Panc1 (cell line): ENCODE data around the gene EXOC3L1. TPM values are rescaled to one million over a fixed set of nuclear protein-coding genes. Genes with fewer than 3 reads are reported as not detected.
A peak's percentile ranks its signal among the peaks of the same experiment; 100 is the strongest.

ENCODE experiments used
- ATAC-seq: fragments of 200-7000 bp; cut with Tn5 transposase; 2 replicates; pipeline ENCODE4 v1.9.1; 2020; ENCODE audit warnings: mild to moderate bottlenecking, moderate library complexity
- BruUV-seq: library from RNA; stranded (reverse); fragments of 400-500 nt; replicated peaks from 2 replicates; lab custom pipeline; 2021; lab: Mats Ljungman, UMichigan
- CTCF ChIA-PET: fragments of 300-600 bp; sonication (Branson Sonifier 250); formaldehyde crosslinking; loops from one replicate; lab custom pipeline; 2022; ENCODE audit warnings: antibody characterized with exemption; lab: Charles Lee
- POLR2A ChIA-PET: fragments of 300-600 bp; sonication (Branson Sonifier 250); formaldehyde crosslinking; loops from one replicate; lab custom pipeline; 2022; ENCODE audit warnings: antibody characterized with exemption; lab: Charles Lee
- DNase-seq: peaks from one replicate; pipeline ENCODE4 v3.0.0-alpha.2; 2010; ENCODE audit warnings: low read depth, low spot score
- H3K27ac ChIP-seq: 2 replicates; pipeline ENCODE4 v1.5.1; 2011; ENCODE audit warnings: mild to moderate bottlenecking, low read length, inconsistent platforms
- H3K27me3 ChIP-seq: fragments of 200-500 bp; sonication (Bioruptor generic); 2 replicates; pipeline ENCODE4 v1.6.0; 2014; ENCODE audit warnings: low read length, inconsistent platforms; ENCODE audit not compliant: control insufficient read depth, insufficient read depth
- H3K36me3 ChIP-seq: fragments of 200-500 bp; sonication (Bioruptor generic); 2 replicates; pipeline ENCODE4 v1.5.1; 2014; ENCODE audit warnings: inconsistent platforms, mild to moderate bottlenecking, low read length, moderate library complexity; ENCODE audit not compliant: control insufficient read depth, insufficient read depth
- H3K4me1 ChIP-seq: 2 replicates; pipeline ENCODE4 v1.5.1; 2011; ENCODE audit warnings: inconsistent platforms, mild to moderate bottlenecking, low read length, moderate library complexity; ENCODE audit not compliant: control insufficient read depth, insufficient read depth
- H3K4me3 ChIP-seq, 2 experiments: 2 replicates each; pipeline ENCODE4 v1.5.1; 2011 to 2012; ENCODE audit warnings: low read depth in 2 of 2, low read length in 2 of 2, mild to moderate bottlenecking in 2 of 2, inconsistent platforms in 1 of 2, moderate library complexity in 1 of 2
- H3K9me3 ChIP-seq: fragments of 200-500 bp; sonication (Bioruptor generic); 2 replicates; pipeline ENCODE4 v1.5.1; 2014; ENCODE audit warnings: low read depth, mild to moderate bottlenecking, inconsistent platforms, low read length, moderate library complexity; ENCODE audit not compliant: control insufficient read depth, insufficient read depth
- POLR2AphosphoS5 ChIP-seq: IDR thresholded peaks from 2 replicates; pipeline ENCODE4 v1.6.1; 2012; ENCODE audit warnings: mild to moderate bottlenecking, low read depth, low read length, moderate library complexity
- SIN3A ChIP-seq: IDR thresholded peaks from 2 replicates; pipeline ENCODE4 v1.6.1; 2012; ENCODE audit warnings: low read depth, mild to moderate bottlenecking, low read length, moderate library complexity, borderline replicate concordance; ENCODE audit not compliant: insufficient read depth
- TCF7L2 ChIP-seq: IDR thresholded peaks from 2 replicates; pipeline ENCODE4 v1.6.1; 2011; ENCODE audit warnings: mild to moderate bottlenecking, low read depth, low read length, inconsistent platforms
- in situ Hi-C: cut with HindIII; loops from 2 replicates; pipeline ENCODE4 v1.10.0; 2016; ENCODE audit warnings: low sequenced_read_pairs, low pct_unique_long_range_greater_than_20kb
- intact Hi-C: fragments of 100-400 bp; cut with micrococcal nuclease; formaldehyde crosslinking; loops from one replicate; pipeline ENCODE4 v1.10.0; 2022; ENCODE audit not compliant: unreplicated experiment
- total RNA-seq: library from RNA; stranded (reverse); gene quantifications from one replicate; pipeline ENCODE4 v1.2.1, GENCODE V29; 2021; ENCODE audit not compliant: unreplicated experiment
- TF ChIP-seq, protein P1 (sequence below): fragments of 450-650 bp; IDR thresholded peaks from 2 replicates; pipeline ENCODE4 v1.5.1; 2017; ENCODE audit warnings: mild to moderate bottlenecking
- TF ChIP-seq, protein P2 (sequence below), 2 experiments: IDR thresholded peaks; 2 replicates each; pipeline ENCODE4 v1.6.1; 2011 to 2012; ENCODE audit warnings: low read depth in 2 of 2, control low read depth in 1 of 2, low read length in 1 of 2, mild to moderate bottlenecking in 1 of 2, moderate library complexity in 1 of 2; ENCODE audit not compliant: insufficient read depth in 1 of 2

EXOC3L1 gene
- total RNA-seq, 1 experiment from 2014 or later, result 0.41 TPM

DNA sequence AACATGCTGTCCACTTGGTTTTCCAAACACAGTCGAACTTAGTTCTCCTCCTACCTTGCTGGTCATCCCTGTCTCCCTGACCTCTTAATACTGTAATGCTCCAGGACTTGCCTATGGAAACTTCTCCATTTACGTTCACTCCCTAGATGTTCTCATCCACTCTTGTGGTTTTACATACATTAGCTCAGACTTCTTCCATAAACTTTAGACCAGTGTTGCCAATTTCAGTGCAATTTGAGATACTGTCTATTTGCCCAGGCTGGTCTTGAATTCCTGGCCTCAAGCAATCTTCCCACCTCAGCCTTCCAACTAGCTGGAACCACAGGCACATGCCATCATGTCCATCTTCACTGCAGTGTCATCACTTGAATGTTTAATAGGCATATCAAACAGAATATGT is 7.6 kb downstream of the EXOC3L1 start:
- CTCF ChIA-PET, result no interaction called here
- no peak for TF ChIP-seq SIN3A
- no peak for TF ChIP-seq POLR2AphosphoS5
- TF ChIP-seq, protein P1, sequence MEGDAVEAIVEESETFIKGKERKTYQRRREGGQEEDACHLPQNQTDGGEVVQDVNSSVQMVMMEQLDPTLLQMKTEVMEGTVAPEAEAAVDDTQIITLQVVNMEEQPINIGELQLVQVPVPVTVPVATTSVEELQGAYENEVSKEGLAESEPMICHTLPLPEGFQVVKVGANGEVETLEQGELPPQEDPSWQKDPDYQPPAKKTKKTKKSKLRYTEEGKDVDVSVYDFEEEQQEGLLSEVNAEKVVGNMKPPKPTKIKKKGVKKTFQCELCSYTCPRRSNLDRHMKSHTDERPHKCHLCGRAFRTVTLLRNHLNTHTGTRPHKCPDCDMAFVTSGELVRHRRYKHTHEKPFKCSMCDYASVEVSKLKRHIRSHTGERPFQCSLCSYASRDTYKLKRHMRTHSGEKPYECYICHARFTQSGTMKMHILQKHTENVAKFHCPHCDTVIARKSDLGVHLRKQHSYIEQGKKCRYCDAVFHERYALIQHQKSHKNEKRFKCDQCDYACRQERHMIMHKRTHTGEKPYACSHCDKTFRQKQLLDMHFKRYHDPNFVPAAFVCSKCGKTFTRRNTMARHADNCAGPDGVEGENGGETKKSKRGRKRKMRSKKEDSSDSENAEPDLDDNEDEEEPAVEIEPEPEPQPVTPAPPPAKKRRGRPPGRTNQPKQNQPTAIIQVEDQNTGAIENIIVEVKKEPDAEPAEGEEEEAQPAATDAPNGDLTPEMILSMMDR, result no peak
- TF ChIP-seq, protein P2, sequence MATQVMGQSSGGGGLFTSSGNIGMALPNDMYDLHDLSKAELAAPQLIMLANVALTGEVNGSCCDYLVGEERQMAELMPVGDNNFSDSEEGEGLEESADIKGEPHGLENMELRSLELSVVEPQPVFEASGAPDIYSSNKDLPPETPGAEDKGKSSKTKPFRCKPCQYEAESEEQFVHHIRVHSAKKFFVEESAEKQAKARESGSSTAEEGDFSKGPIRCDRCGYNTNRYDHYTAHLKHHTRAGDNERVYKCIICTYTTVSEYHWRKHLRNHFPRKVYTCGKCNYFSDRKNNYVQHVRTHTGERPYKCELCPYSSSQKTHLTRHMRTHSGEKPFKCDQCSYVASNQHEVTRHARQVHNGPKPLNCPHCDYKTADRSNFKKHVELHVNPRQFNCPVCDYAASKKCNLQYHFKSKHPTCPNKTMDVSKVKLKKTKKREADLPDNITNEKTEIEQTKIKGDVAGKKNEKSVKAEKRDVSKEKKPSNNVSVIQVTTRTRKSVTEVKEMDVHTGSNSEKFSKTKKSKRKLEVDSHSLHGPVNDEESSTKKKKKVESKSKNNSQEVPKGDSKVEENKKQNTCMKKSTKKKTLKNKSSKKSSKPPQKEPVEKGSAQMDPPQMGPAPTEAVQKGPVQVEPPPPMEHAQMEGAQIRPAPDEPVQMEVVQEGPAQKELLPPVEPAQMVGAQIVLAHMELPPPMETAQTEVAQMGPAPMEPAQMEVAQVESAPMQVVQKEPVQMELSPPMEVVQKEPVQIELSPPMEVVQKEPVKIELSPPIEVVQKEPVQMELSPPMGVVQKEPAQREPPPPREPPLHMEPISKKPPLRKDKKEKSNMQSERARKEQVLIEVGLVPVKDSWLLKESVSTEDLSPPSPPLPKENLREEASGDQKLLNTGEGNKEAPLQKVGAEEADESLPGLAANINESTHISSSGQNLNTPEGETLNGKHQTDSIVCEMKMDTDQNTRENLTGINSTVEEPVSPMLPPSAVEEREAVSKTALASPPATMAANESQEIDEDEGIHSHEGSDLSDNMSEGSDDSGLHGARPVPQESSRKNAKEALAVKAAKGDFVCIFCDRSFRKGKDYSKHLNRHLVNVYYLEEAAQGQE (IDR thresholded peaks at IDR 0.05; ENCODE audit: insufficient read depth in 1 of 2, low read depth in 2 of 2, low read length in 1 of 2), result no peak
- no peak for TF ChIP-seq TCF7L2
- no peaks in the 10 kb centered on the region for H3K27me3 ChIP-seq
- H3K4me1 ChIP-seq, result peaks cover 8% of the 10 kb centered on the region
- no peak for DNase-seq
- peaks cover 4% of the 10 kb centered on the region; the same call in 1 of the 2 replicates for H3K36me3 ChIP-seq
- no peak overlapping the region for H3K27ac ChIP-seq
- POLR2A ChIA-PET, result no interaction called here
- H3K9me3 ChIP-seq, result no peaks in the 10 kb centered on the region
- intact Hi-C loops (loop anchor here (10.0 kb wide), 1 partner anchor 227 kb away; no protein-coding TSS in a partner anchor), in situ Hi-C loops (no loop called here)
- peak overlapping the region in 1 of 2 experiments; percentile 65; a peak in 2 of 4 replicates for H3K4me3 ChIP-seq
- ATAC-seq, result no peak
- BruUV-seq, result no TSS peak

- no peak for DNase-seq
- peaks cover 8% of the 10 kb centered on the region for H3K4me1 ChIP-seq
- H3K9me3 ChIP-seq, result no peaks in the 10 kb centered on the region
- POLR2A ChIA-PET, result interaction anchor here (1.1 kb wide), 1 partner anchor 21 kb away, joined by 3 read pairs; no protein-coding TSS in a partner anchor
- CTCF ChIA-PET, result no interaction called here
- no peak overlapping the region for H3K27ac ChIP-seq
- no peaks in the 10 kb centered on the region for H3K27me3 ChIP-seq
- ATAC-seq, result no peak
- intact Hi-C loops (loop anchor here (10.0 kb wide), 1 partner anchor 227 kb away; no protein-coding TSS in a partner anchor), in situ Hi-C loops (no loop called here)
- peaks cover 4% of the 10 kb centered on the region; the same call in 1 of the 2 replicates for H3K36me3 ChIP-seq
- TF ChIP-seq POLR2AphosphoS5 (no peak), SIN3A (no peak), TCF7L2 (no peak)
- TF ChIP-seq, protein P2 (IDR thresholded peaks at IDR 0.05; ENCODE audit: insufficient read depth in 1 of 2, low read depth in 2 of 2, low read length in 1 of 2), result no peak
- TF ChIP-seq, protein P1, result no peak
- H3K4me3 ChIP-seq, result no peak overlapping the region
- BruUV-seq, result no TSS peak
These were observed 8.6 kb downstream of the EXOC3L1 start for GRCh38 chr16:67181346-67181745.
